PC-9 (cell line): Measurements from ENCODE around the gene ANAPC10. TPM values are rescaled to one million over a fixed set of nuclear protein-coding genes. Genes with fewer than 3 reads are reported as not detected.

Experiments used
- BruUV-seq: library from RNA; stranded (reverse); fragments of 400-500 nt; replicated peaks from 2 replicates; lab custom pipeline; 2021; lab: Mats Ljungman, UMichigan
- CTCF ChIA-PET: fragments of 300-600 bp; sonication (Branson Sonifier 250); formaldehyde crosslinking; loops from one replicate; lab custom pipeline; 2022; ENCODE audit warnings: antibody characterized with exemption; lab: Charles Lee
- POLR2A ChIA-PET: fragments of 300-600 bp; sonication (Branson Sonifier 250); formaldehyde crosslinking; loops from one replicate; lab custom pipeline; 2022; ENCODE audit warnings: antibody characterized with exemption; ENCODE audit not compliant: unreplicated experiment; lab: Charles Lee
- DNase-seq, 2 experiments: peaks; one replicate each; pipeline versions ENCODE4 v3.0.0 to v3.0.0-alpha.2; 2015 to 2022; ENCODE audit warnings: mixed read lengths in 1 of 2
- H2AFZ ChIP-seq: fragments of 200-600 bp; sonication (generic); 2 replicates; pipeline ENCODE4 v1.8.1; 2017; ENCODE audit warnings: antibody characterized with exemption
- H3F3A ChIP-seq: fragments of 200-600 bp; sonication (generic); 2 replicates; pipeline ENCODE4 v1.8.1; 2017; ENCODE audit warnings: antibody characterized with exemption, mild to moderate bottlenecking, low read depth; ENCODE audit not compliant: insufficient read depth
- H3K27ac ChIP-seq: fragments of 200-600 bp; sonication (generic); 2 replicates; pipeline ENCODE4 v1.6.1; 2016; ENCODE audit warnings: mixed run types
- H3K27me3 ChIP-seq: fragments of 200-600 bp; sonication (generic); 2 replicates; pipeline ENCODE4 v1.6.1; 2016; ENCODE audit warnings: low read depth, mixed run types; ENCODE audit not compliant: insufficient read depth
- H3K36me3 ChIP-seq: fragments of 200-600 bp; sonication (generic); 2 replicates; pipeline ENCODE4 v1.6.1; 2016; ENCODE audit warnings: low read depth, mixed run types
- H3K4me1 ChIP-seq: fragments of 200-600 bp; sonication (generic); replicated peaks from 2 replicates; pipeline ENCODE4 v1.6.1; 2016; ENCODE audit warnings: mixed run types; ENCODE audit not compliant: insufficient read depth
- H3K4me2 ChIP-seq: fragments of 200-600 bp; sonication (generic); 2 replicates; pipeline ENCODE4 v1.6.1; 2017; ENCODE audit warnings: mixed run types
- H3K4me3 ChIP-seq: fragments of 200-600 bp; sonication (generic); 2 replicates; pipeline ENCODE4 v1.6.1; 2016; ENCODE audit warnings: mixed run types
- H3K79me2 ChIP-seq: fragments of 200-600 bp; sonication (generic); 2 replicates; pipeline ENCODE4 v1.6.1; 2017; ENCODE audit warnings: low read depth, mixed run types
- H3K9me2 ChIP-seq: fragments of 200-600 bp; sonication (generic); 2 replicates; pipeline ENCODE4 v1.8.1; 2017; ENCODE audit warnings: mild to moderate bottlenecking; ENCODE audit not compliant: insufficient read depth
- H3K9me3 ChIP-seq: fragments of 200-600 bp; sonication (generic); 2 replicates; pipeline ENCODE4 v1.8.1; 2016; ENCODE audit warnings: low read depth; ENCODE audit not compliant: insufficient read depth
- H4K20me1 ChIP-seq: fragments of 200-600 bp; sonication (generic); 2 replicates; pipeline ENCODE4 v1.8.1; 2017; ENCODE audit not compliant: insufficient read depth
- CTCF ChIP-seq: fragments of 200-600 bp; sonication (generic); conservative IDR thresholded peaks from 2 replicates; pipeline ENCODE4 v1.6.1; 2017; ENCODE audit warnings: mixed run types, antibody characterized with exemption, mild to moderate bottlenecking, moderate library complexity
- EZH2 ChIP-seq: fragments of 200-600 bp; sonication (generic); IDR thresholded peaks from 2 replicates; pipeline ENCODE4 v1.8.0; 2017; ENCODE audit warnings: antibody characterized with exemption, low read depth
- intact Hi-C: fragments of 100-400 bp; cut with micrococcal nuclease; formaldehyde crosslinking; loops from one replicate; pipeline ENCODE4 v1.10.0; 2022; ENCODE audit not compliant: unreplicated experiment
- total RNA-seq: library from RNA; stranded (reverse); gene quantifications from 2 replicates; pipeline ENCODE4 v1.2.3, GENCODE V29; 2021

The ANAPC10 gene
- total RNA-seq, 1 experiment from 2014 or later = 20.2 TPM

- DNase-seq = no peak
- intact Hi-C loops = no loop called here
- Histone ChIP-seq H3K4me1 (no peaks in the 10 kb centered on the region), H3K9me2 (no peaks in the 10 kb centered on the region), H2AFZ (no peak overlapping the region), H3K27ac (no peak overlapping the region), H3K9me3 (no peaks in the 10 kb centered on the region), H3F3A (no peaks in the 10 kb centered on the region), H3K79me2 (no peaks in the 10 kb centered on the region), H4K20me1 (no peaks in the 10 kb centered on the region), H3K27me3 (no peaks in the 10 kb centered on the region), H3K4me2 (no peak overlapping the region), H3K4me3 (no peak overlapping the region), H3K36me3 (no peaks in the 10 kb centered on the region)
- no TSS peak for BruUV-seq
- CTCF ChIA-PET = no interaction called here
- POLR2A ChIA-PET = no interaction called here
- no peak for TF ChIP-seq EZH2
Measured at GRCh38 chr4:145055533-145056257, 42.3 kb downstream of the ANAPC10 start.

- H3K27ac ChIP-seq = no peak overlapping the region
- H3K79me2 ChIP-seq = no peaks in the 10 kb centered on the region
- H3K4me2 ChIP-seq = no peak overlapping the region
- intact Hi-C loops = no loop called here
- no peak for DNase-seq
- H2AFZ ChIP-seq = no peak overlapping the region
- H3K9me2 ChIP-seq = no peaks in the 10 kb centered on the region
- no TSS peak for BruUV-seq
- no peaks in the 10 kb centered on the region for H3F3A ChIP-seq
- H3K27me3 ChIP-seq = no peaks in the 10 kb centered on the region
- TF ChIP-seq EZH2 (no peak), CTCF (no peak)
- no peaks in the 10 kb centered on the region for H4K20me1 ChIP-seq
- no peak overlapping the region for H3K4me3 ChIP-seq
- ChIA-PET CTCF (no interaction called here), POLR2A (no interaction called here)
- H3K36me3 ChIP-seq = no peaks in the 10 kb centered on the region
- no peaks in the 10 kb centered on the region for H3K4me1 ChIP-seq
- H3K9me3 ChIP-seq = no peaks in the 10 kb centered on the region
Measured at GRCh38 chr4:145049241-145049640, 48.8 kb downstream of the ANAPC10 start.

GRCh38 chr4:145048817-145049216 lies 49.2 kb downstream of the ANAPC10 start:
- no peak overlapping the region for H3K4me3 ChIP-seq
- H3K79me2 ChIP-seq = no peaks in the 10 kb centered on the region
- BruUV-seq = no TSS peak
- H2AFZ ChIP-seq = no peak overlapping the region
- intact Hi-C loops = no loop called here
- ChIA-PET CTCF (no interaction called here), POLR2A (no interaction called here)
- H3K27me3 ChIP-seq = no peaks in the 10 kb centered on the region
- no peaks in the 10 kb centered on the region for H3K36me3 ChIP-seq
- DNase-seq = no peak
- H3K4me1 ChIP-seq = no peaks in the 10 kb centered on the region
- TF ChIP-seq EZH2 = no peak
- no peak for TF ChIP-seq CTCF
- H3K4me2 ChIP-seq = no peak overlapping the region
- no peaks in the 10 kb centered on the region for H3K9me3 ChIP-seq
- H3K27ac ChIP-seq = no peak overlapping the region
- no peaks in the 10 kb centered on the region for H3F3A ChIP-seq
- no peaks in the 10 kb centered on the region for H4K20me1 ChIP-seq
- H3K9me2 ChIP-seq = no peaks in the 10 kb centered on the region

- no peak overlapping the region for H3K27ac ChIP-seq
- no peaks in the 10 kb centered on the region for H3K4me1 ChIP-seq
- H3K36me3 ChIP-seq = no peaks in the 10 kb centered on the region
- TF ChIP-seq CTCF (no peak), EZH2 (no peak)
- no peaks in the 10 kb centered on the region for H3K27me3 ChIP-seq
- no peaks in the 10 kb centered on the region for H3F3A ChIP-seq
- BruUV-seq = no TSS peak
- H3K9me2 ChIP-seq = no peaks in the 10 kb centered on the region
- no peak overlapping the region for H3K4me3 ChIP-seq
- no peak for DNase-seq
- no peak overlapping the region for H3K4me2 ChIP-seq
- no peaks in the 10 kb centered on the region for H3K79me2 ChIP-seq
- intact Hi-C loops = no loop called here
- H3K9me3 ChIP-seq = no peaks in the 10 kb centered on the region
- ChIA-PET CTCF (no interaction called here), POLR2A (no interaction called here)
- H2AFZ ChIP-seq = no peak overlapping the region
- H4K20me1 ChIP-seq = no peaks in the 10 kb centered on the region
Measured at GRCh38 chr4:145047151-145047550, 50.8 kb downstream of the ANAPC10 start.
